Cardiac muscle cell (in vitro differentiated cells and primary cell): Measurements from ENCODE around the gene CRHR1. TPM values are rescaled to one million over a fixed set of nuclear protein-coding genes. Genes with fewer than 3 reads are reported as not detected.

Source experiments
- DNase-seq, 2 donors: peaks; one replicate each; pipeline versions ENCODE4 v3.0.0 to v3.0.0-alpha.2; 2010 to 2017; ENCODE audit warnings: low read depth in 1 of 2, low spot score in 1 of 2
- H3K27ac ChIP-seq: fragments of 200-600 bp; sonication (generic); 2 replicates; pipeline ENCODE4 v1.5.1; 2016
- H3K27me3 ChIP-seq: fragments of 200-600 bp; sonication (generic); 2 replicates; pipeline ENCODE4 v1.6.0; 2016; ENCODE audit warnings: control low read depth
- H3K36me3 ChIP-seq: fragments of 200-600 bp; sonication (generic); 2 replicates; pipeline ENCODE4 v1.5.1; 2016; ENCODE audit warnings: control low read depth
- H3K4me1 ChIP-seq: fragments of 200-600 bp; sonication (generic); 2 replicates; pipeline ENCODE4 v1.8.1; 2017; ENCODE audit warnings: low read depth, mild to moderate bottlenecking, mixed run types
- H3K4me3 ChIP-seq: fragments of 200-600 bp; sonication (generic); 2 replicates; pipeline ENCODE4 v1.5.1; 2016; ENCODE audit warnings: mild to moderate bottlenecking
- H3K9me3 ChIP-seq: fragments of 200-600 bp; sonication (generic); 2 replicates; pipeline ENCODE4 v1.5.1; 2017; ENCODE audit warnings: low read depth, mild to moderate bottlenecking, control low read depth
- polyA plus RNA-seq: library from polyadenylated mRNA; unstranded; fragments of >200 nt; fragmentation: Nextera tagmentation; extraction: Ambion mirVana; gene quantifications from 2 replicates; pipeline ENCODE4 v1.2.1, GENCODE V29; 2016
- total RNA-seq: library from RNA; depleted of rRNA; stranded (reverse); fragments of >200 nt; gene quantifications from 2 replicates; pipeline ENCODE4 v1.2.3, GENCODE V29; 2016
- TF ChIP-seq, protein P1 (sequence below): IDR thresholded peaks from 2 replicates; pipeline ENCODE4 v1.5.1; 2012; ENCODE audit warnings: low read depth, mild to moderate bottlenecking, low read length

The CRHR1 gene
- total and polyA plus RNA-seq, 2 experiments from 2014 or later: 0.86 TPM; not detected in 1

DNA sequence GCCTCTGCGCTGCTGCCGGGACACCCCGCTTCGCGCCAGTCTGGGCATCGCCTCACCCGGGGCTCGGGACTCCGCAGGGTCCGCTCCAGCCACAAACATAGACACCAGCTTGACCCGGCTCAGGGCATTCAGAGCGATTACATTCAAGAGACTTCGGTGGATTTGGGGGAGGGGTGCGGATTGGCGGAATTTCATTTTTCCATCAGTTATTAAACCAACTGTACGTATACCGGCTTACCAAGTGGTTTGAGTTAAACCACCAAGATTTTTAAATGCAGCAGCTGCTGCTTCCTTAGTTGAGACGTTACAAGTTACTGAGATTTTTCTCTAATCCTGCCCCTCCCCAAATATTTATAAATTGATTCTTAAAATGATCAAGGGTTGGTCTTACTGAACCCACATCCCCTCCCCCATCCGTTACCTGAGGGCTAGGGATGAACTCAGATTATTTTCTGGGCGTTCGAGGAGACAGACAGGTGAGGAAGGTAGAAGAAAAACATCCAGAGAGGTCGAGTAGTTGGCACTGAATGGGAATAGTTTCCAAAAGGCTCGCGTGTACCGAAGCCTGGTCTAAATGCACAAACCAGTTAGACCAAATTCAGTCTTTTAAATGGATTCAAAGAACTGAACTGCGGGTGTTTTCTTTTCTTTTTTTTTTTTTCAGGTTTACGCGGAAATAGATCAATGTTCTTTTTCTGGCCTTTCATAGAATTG is 1.5 kb downstream of the CRHR1 start:
- TF ChIP-seq, protein P1, sequence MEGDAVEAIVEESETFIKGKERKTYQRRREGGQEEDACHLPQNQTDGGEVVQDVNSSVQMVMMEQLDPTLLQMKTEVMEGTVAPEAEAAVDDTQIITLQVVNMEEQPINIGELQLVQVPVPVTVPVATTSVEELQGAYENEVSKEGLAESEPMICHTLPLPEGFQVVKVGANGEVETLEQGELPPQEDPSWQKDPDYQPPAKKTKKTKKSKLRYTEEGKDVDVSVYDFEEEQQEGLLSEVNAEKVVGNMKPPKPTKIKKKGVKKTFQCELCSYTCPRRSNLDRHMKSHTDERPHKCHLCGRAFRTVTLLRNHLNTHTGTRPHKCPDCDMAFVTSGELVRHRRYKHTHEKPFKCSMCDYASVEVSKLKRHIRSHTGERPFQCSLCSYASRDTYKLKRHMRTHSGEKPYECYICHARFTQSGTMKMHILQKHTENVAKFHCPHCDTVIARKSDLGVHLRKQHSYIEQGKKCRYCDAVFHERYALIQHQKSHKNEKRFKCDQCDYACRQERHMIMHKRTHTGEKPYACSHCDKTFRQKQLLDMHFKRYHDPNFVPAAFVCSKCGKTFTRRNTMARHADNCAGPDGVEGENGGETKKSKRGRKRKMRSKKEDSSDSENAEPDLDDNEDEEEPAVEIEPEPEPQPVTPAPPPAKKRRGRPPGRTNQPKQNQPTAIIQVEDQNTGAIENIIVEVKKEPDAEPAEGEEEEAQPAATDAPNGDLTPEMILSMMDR: no peak
- H3K4me1 ChIP-seq: peaks cover 14% of the 10 kb centered on the region
- H3K4me3 ChIP-seq: no peak overlapping the region
- DNase-seq: no peak
- no peaks in the 10 kb centered on the region for H3K9me3 ChIP-seq
- peaks cover 99% of the 10 kb centered on the region for H3K27me3 ChIP-seq
- H3K36me3 ChIP-seq: no peaks in the 10 kb centered on the region
- no peak overlapping the region for H3K27ac ChIP-seq

DNA sequence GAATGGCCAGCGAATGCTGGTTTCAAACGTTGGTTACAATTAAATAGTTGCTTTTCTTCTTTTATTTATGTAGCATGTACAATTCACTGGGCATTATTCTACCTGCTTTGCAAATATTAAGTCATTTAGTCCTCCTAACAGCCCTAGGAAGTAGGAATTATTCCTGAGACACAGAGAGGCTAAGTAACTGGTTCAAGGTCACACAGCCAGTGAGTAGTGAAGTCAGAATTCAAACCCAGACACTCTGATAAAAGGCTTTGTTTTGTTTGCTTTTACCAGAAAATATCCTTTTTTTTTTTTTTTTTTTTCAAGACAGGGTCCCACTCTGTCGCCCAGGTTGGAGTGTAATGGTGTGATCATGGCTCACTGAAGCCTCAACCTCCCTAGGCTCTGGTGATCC is 2.2 kb downstream of the CRHR1 start:
- no peak for DNase-seq
- Histone ChIP-seq H3K36me3 (no peaks in the 10 kb centered on the region), H3K4me1 (peaks cover 14% of the 10 kb centered on the region), H3K9me3 (no peaks in the 10 kb centered on the region), H3K27ac (no peak overlapping the region), H3K27me3 (peaks cover 100% of the 10 kb centered on the region), H3K4me3 (no peak overlapping the region)
- TF ChIP-seq, protein P1: no peak

- peaks cover 100% of the 10 kb centered on the region for H3K27me3 ChIP-seq
- no peak for DNase-seq
- no peaks in the 10 kb centered on the region for H3K36me3 ChIP-seq
- H3K27ac ChIP-seq: no peak overlapping the region
- peaks cover 14% of the 10 kb centered on the region for H3K4me1 ChIP-seq
- TF ChIP-seq, protein P1: no peak
- no peak overlapping the region for H3K4me3 ChIP-seq
- no peaks in the 10 kb centered on the region for H3K9me3 ChIP-seq
Observed at GRCh38 chr17:45787044-45787443, 2.9 kb downstream of the CRHR1 start.

DNA sequence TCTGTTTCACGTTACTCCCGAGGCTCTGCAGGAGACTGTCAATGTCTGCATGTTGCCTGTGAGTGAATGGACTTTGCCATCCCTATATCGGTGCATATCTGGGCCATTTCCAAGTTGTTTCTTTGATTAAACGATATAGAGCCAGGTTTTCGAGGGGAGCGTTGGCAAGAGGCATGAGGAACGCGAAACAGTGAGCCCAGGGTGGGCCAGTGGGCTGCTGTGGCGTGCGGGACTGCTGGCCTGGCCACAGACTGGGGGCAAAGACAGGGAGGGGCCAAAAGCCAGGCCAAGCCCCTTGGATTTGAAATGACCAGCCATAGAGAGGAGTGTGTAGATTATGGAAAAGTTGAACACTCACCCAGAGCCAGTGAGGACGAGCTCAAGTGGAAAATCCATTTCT is 3.5 kb downstream of the CRHR1 start:
- TF ChIP-seq, protein P1: no peak
- no peak for DNase-seq
- peaks cover 99% of the 10 kb centered on the region for H3K27me3 ChIP-seq
- no peak overlapping the region for H3K4me3 ChIP-seq
- H3K4me1 ChIP-seq: peaks cover 14% of the 10 kb centered on the region
- no peak overlapping the region for H3K27ac ChIP-seq
- no peaks in the 10 kb centered on the region for H3K36me3 ChIP-seq
- H3K9me3 ChIP-seq: no peaks in the 10 kb centered on the region

GRCh38 chr17:45788057-45788456 is 3.9 kb downstream of the CRHR1 start:
- Histone ChIP-seq H3K36me3 (no peaks in the 10 kb centered on the region), H3K27ac (no peak overlapping the region), H3K9me3 (no peaks in the 10 kb centered on the region), H3K27me3 (peaks cover 97% of the 10 kb centered on the region), H3K4me1 (peaks cover 14% of the 10 kb centered on the region), H3K4me3 (no peak overlapping the region)
- no peak for DNase-seq
- TF ChIP-seq, protein P1: no peak
